HL-60 (cell line): ENCODE measurements around the gene P2RX2.

ENCODE experiments used
- CTCF ChIP-seq: IDR thresholded peaks from one replicate; pipeline ENCODE4 v1.5.1; 2011; ENCODE audit warnings: low read length, control low read depth, inconsistent platforms; ENCODE audit not compliant: insufficient read depth
- GABPA ChIP-seq: IDR thresholded peaks from 2 replicates; pipeline ENCODE4 v1.6.1; 2012; ENCODE audit warnings: low read depth
- POLR2AphosphoS5 ChIP-seq: IDR thresholded peaks from 2 replicates; pipeline ENCODE4 v1.6.1; 2012; ENCODE audit warnings: low read depth
- REST ChIP-seq: IDR thresholded peaks from 2 replicates; pipeline ENCODE4 v1.6.1; 2012; ENCODE audit warnings: low read depth; ENCODE audit not compliant: insufficient replicate concordance
- SPI1 ChIP-seq: IDR thresholded peaks from 2 replicates; pipeline ENCODE4 v1.6.1; 2012; ENCODE audit warnings: low read depth, mild to moderate bottlenecking, borderline replicate concordance

- TF ChIP-seq CTCF = no peak
- TF ChIP-seq SPI1 = no peak
- no peak for TF ChIP-seq GABPA
- no peak for TF ChIP-seq POLR2AphosphoS5
- no peak for TF ChIP-seq REST
Measured at GRCh38 chr12:132665794-132666193, 47.2 kb downstream of the P2RX2 start.
